T-cell (primary cell): Measurements from ENCODE around the gene MUC4. TPM values are rescaled to one million over a fixed set of nuclear protein-coding genes. Genes with fewer than 3 reads are reported as not detected.
A peak's percentile ranks its signal among the peaks of the same experiment; 100 is the strongest.

Experiments
- ATAC-seq, 4 experiments: fragments of 200-7000 bp in 3 of 4; fragments of 150-1000 bp in 1 of 4; cut with Tn5 transposase; replicated peaks in 1 of 4; 1 replicate in 3 of 4; 2 replicates in 1 of 4; pipeline ENCODE4 v1.10.0; 2021; ENCODE audit warnings: moderate library complexity in 3 of 4, mild to moderate bottlenecking in 2 of 4, moderate number of reproducible peaks in 1 of 4
- CTCF ChIA-PET, 2 donors: fragments of 300-600 bp; sonication (Branson Sonifier 250); formaldehyde crosslinking; loops; one replicate each; lab custom pipeline; 2022; ENCODE audit warnings: antibody characterized with exemption in 2 of 2; lab: Charles Lee
- POLR2A ChIA-PET, 2 donors: fragments of 300-600 bp; sonication (Branson Sonifier 250); formaldehyde crosslinking; loops; one replicate each; lab custom pipeline; 2022; ENCODE audit warnings: antibody characterized with exemption in 2 of 2; lab: Charles Lee
- DNase-seq, 35 experiments: peaks; one replicate each; pipeline versions ENCODE4 v3.0.0 to v3.0.0-alpha.2; 2013 to 2023
- H3K27ac ChIP-seq: one replicate; pipeline ENCODE4 v1.5.1; 2013; ENCODE audit warnings: low read length
- H3K27me3 ChIP-seq, 2 experiments: replicated peaks in 1 of 2; 1 replicate in 1 of 2; 2 replicates in 1 of 2; pipeline versions ENCODE4 v1.6.1 to v1.7.0; 2013; ENCODE audit warnings: low read length in 1 of 2, mixed read lengths in 1 of 2; ENCODE audit not compliant: control insufficient read depth in 2 of 2, insufficient read depth in 2 of 2; ENCODE audit errors: extremely low read depth in 1 of 2
- H3K36me3 ChIP-seq, 2 donors: 1 replicate in 1 of 2; 2 replicates in 1 of 2; pipeline versions ENCODE4 v1.6.1 to v1.7.0; 2013; ENCODE audit warnings: low read length in 1 of 2; ENCODE audit not compliant: control insufficient read depth in 2 of 2, insufficient read depth in 1 of 2; ENCODE audit errors: extremely low read depth in 1 of 2
- H3K4me1 ChIP-seq, 2 experiments: 1 replicate in 1 of 2; 2 replicates in 1 of 2; pipeline versions ENCODE4 v1.6.1 to v1.7.0; 2013; ENCODE audit warnings: low read length in 2 of 2, mixed read lengths in 1 of 2; ENCODE audit not compliant: insufficient read depth in 2 of 2, control insufficient read depth in 1 of 2; ENCODE audit errors: extremely low read depth in 1 of 2
- H3K4me3 ChIP-seq, 2 donors: 1 replicate in 1 of 2; 2 replicates in 1 of 2; pipeline versions ENCODE4 v1.5.1 to v1.7.0; 2013; ENCODE audit warnings: mild to moderate bottlenecking in 2 of 2, low read length in 1 of 2, moderate library complexity in 1 of 2; ENCODE audit not compliant: control insufficient read depth in 1 of 2; ENCODE audit errors: extremely low read depth in 1 of 2
- H3K9me3 ChIP-seq: 2 replicates; pipeline ENCODE4 v1.7.0; 2013
- H3K27ac Mint-ChIP-seq, 2 donors: one replicate each; pipeline ENCODE4 v1.8.0; 2020 to 2021; ENCODE audit warnings: mild to moderate bottlenecking in 2 of 2, mixed read lengths in 2 of 2
- H3K27me3 Mint-ChIP-seq, 2 donors: one replicate each; pipeline ENCODE4 v1.8.0; 2021 to 2022; ENCODE audit warnings: mixed read lengths in 2 of 2
- H3K36me3 Mint-ChIP-seq: one replicate; pipeline ENCODE4 v1.8.0; 2021; ENCODE audit warnings: mixed read lengths
- H3K4me1 Mint-ChIP-seq, 3 donors: one replicate each; pipeline ENCODE4 v1.8.0; 2020 to 2022; ENCODE audit warnings: mixed read lengths in 3 of 3, mild to moderate bottlenecking in 1 of 3
- H3K4me3 Mint-ChIP-seq, 3 donors: one replicate each; pipeline ENCODE4 v1.8.0; 2020 to 2022; ENCODE audit warnings: mild to moderate bottlenecking in 3 of 3, mixed read lengths in 3 of 3, moderate library complexity in 3 of 3
- H3K9me3 Mint-ChIP-seq, 3 donors: one replicate each; pipeline ENCODE4 v1.8.0; 2020 to 2022; ENCODE audit warnings: mixed read lengths in 3 of 3
- WGBS: methylation state at CpG from one replicate; pipeline ENCODE4 v1.1.5; 2013; ENCODE audit warnings: missing lambda C conversion rate; ENCODE audit not compliant: insufficient coverage; 5-methylcytosine and 5-hydroxymethylcytosine counted together
- total RNA-seq, 35 experiments: library from RNA in 6 of 35; stranded (reverse) in 6 of 35; fragments of 120-200 nt in 1 of 35; gene quantifications; one replicate each; pipeline versions ENCODE4 v1.2.1 to v1.2.4 and lab custom pipeline; 2013 to 2026

MUC4 gene
- total RNA-seq, 5 donors from 2014 or later (not counting 1 experiment from before 2014, with no cell fraction given) = 0.03 to 0.16 (median 0.05) TPM; not detected in 1

GRCh38 chr3:195803289-195803908 is 8.3 kb downstream of the MUC4 start:
- Histone ChIP-seq H3K36me3 (no peaks in the 10 kb centered on the region), H3K9me3 (no peaks in the 10 kb centered on the region), H3K4me1 (peaks cover 33 to 39% of the 10 kb centered on the region in 2 experiments), H3K27me3 (peaks cover 0 to 36% of the 10 kb centered on the region in 2 experiments), H3K4me3 (no peak overlapping the region), H3K27ac (no peak overlapping the region)
- no peaks in the 10 kb centered on the region for H3K36me3 Mint-ChIP-seq
- peak overlapping the region in 1 of 2 donors; percentile 12 for H3K27ac Mint-ChIP-seq
- no peaks in the 10 kb centered on the region for H3K9me3 Mint-ChIP-seq
- 94% methylated on average over 14 of the region's 20 CpGs for WGBS
- CTCF ChIA-PET = no interaction called here
- H3K4me3 Mint-ChIP-seq = peak overlapping the region in 1 of 3 donors; percentile 58
- peaks cover 4 to 9% of the 10 kb centered on the region in 2 donors for H3K27me3 Mint-ChIP-seq
- DNase-seq (no peak), ATAC-seq (no peak)
- POLR2A ChIA-PET = no interaction called here
- peaks cover 46 to 57% (median 53%) of the 10 kb centered on the region in 3 donors for H3K4me1 Mint-ChIP-seq

GRCh38 chr3:195802795-195803194 is 8.9 kb downstream of the MUC4 start:
- no peak for ATAC-seq
- no peaks in the 10 kb centered on the region for H3K9me3 Mint-ChIP-seq
- 25% methylated on average over 8 of the region's 9 CpGs for WGBS
- H3K4me1 Mint-ChIP-seq = peaks cover 46 to 57% (median 53%) of the 10 kb centered on the region in 3 donors
- H3K27ac Mint-ChIP-seq = no peak overlapping the region
- H3K27me3 Mint-ChIP-seq = peaks cover 4 to 9% of the 10 kb centered on the region in 2 donors
- H3K36me3 ChIP-seq = no peaks in the 10 kb centered on the region
- peak overlapping the region in 1 of 2 donors; percentile 35 for H3K4me3 ChIP-seq
- peak overlapping the region; percentile 6 for H3K27ac ChIP-seq
- no peaks in the 10 kb centered on the region for H3K9me3 ChIP-seq
- H3K27me3 ChIP-seq = peaks cover 0 to 36% of the 10 kb centered on the region in 2 experiments
- H3K4me3 Mint-ChIP-seq = peak overlapping the region in 2 of 3 donors; percentile 21 to 58
- no peak for DNase-seq
- no peaks in the 10 kb centered on the region for H3K36me3 Mint-ChIP-seq
- ChIA-PET POLR2A (no interaction called here), CTCF (no interaction called here)
- H3K4me1 ChIP-seq = peaks cover 30 to 39% of the 10 kb centered on the region in 2 experiments

GRCh38 chr3:195802261-195802701 is 9.4 kb downstream of the MUC4 start:
- H3K9me3 ChIP-seq = no peaks in the 10 kb centered on the region
- peaks cover 46 to 57% (median 53%) of the 10 kb centered on the region in 3 donors for H3K4me1 Mint-ChIP-seq
- 27% methylated on average over 11 of the region's 15 CpGs for WGBS
- peaks cover 30 to 39% of the 10 kb centered on the region in 2 experiments for H3K4me1 ChIP-seq
- ChIA-PET POLR2A (no interaction called here), CTCF (interaction anchor here in 1 of 2 donors (0.6 kb wide), 1 partner anchor 12 kb away, joined by 3 read pairs; no protein-coding TSS in a partner anchor)
- peak overlapping the region in 2 of 3 donors; percentile 21 to 58 for H3K4me3 Mint-ChIP-seq
- peak in 30 of 35 experiments; percentile 7 to 59 (median 36) for DNase-seq
- no peaks in the 10 kb centered on the region for H3K36me3 Mint-ChIP-seq
- peak overlapping the region; percentile 29 for H3K27ac ChIP-seq
- H3K36me3 ChIP-seq = no peaks in the 10 kb centered on the region
- H3K27me3 ChIP-seq = peaks cover 0 to 34% of the 10 kb centered on the region in 2 experiments
- peak overlapping the region; percentile 7 to 76 for H3K27ac Mint-ChIP-seq
- no peaks in the 10 kb centered on the region for H3K9me3 Mint-ChIP-seq
- ATAC-seq = peak; percentile 47 to 76 (median 64)
- H3K4me3 ChIP-seq = peak overlapping the region in 1 of 2 donors; percentile 35
- H3K27me3 Mint-ChIP-seq = peaks cover 4 to 9% of the 10 kb centered on the region in 2 donors

GRCh38 chr3:195801251-195802183 is 10.2 kb downstream of the MUC4 start:
- Histone ChIP-seq H3K4me3 (peak overlapping the region in 1 of 2 donors; percentile 5), H3K27me3 (peaks cover 0 to 34% of the 10 kb centered on the region in 2 experiments), H3K36me3 (no peaks in the 10 kb centered on the region), H3K27ac (peak overlapping the region; percentile 29), H3K4me1 (peaks cover 30 to 39% of the 10 kb centered on the region in 2 experiments), H3K9me3 (no peaks in the 10 kb centered on the region)
- CTCF ChIA-PET = interaction anchor here in 1 of 2 donors (0.6 kb wide), 1 partner anchor 11 kb away, joined by 3 read pairs; no protein-coding TSS in a partner anchor
- H3K4me3 Mint-ChIP-seq = peak overlapping the region in 1 of 3 donors; percentile 58
- no peaks in the 10 kb centered on the region for H3K36me3 Mint-ChIP-seq
- ATAC-seq (peak in 3 of 4 experiments; percentile 8 to 11 (median 9)), DNase-seq (no peak)
- peaks cover 4 to 9% of the 10 kb centered on the region in 2 donors for H3K27me3 Mint-ChIP-seq
- 84% methylated on average over 33 of the region's 35 CpGs for WGBS
- H3K9me3 Mint-ChIP-seq = no peaks in the 10 kb centered on the region
- H3K4me1 Mint-ChIP-seq = peaks cover 44 to 52% (median 49%) of the 10 kb centered on the region in 3 donors
- H3K27ac Mint-ChIP-seq = peak overlapping the region; percentile 7 to 76
- POLR2A ChIA-PET = no interaction called here

- Mint-ChIP-seq H3K27me3 (peaks cover 0 to 10% of the 10 kb centered on the region in 2 donors), H3K4me3 (no peak overlapping the region), H3K27ac (no peak overlapping the region), H3K9me3 (no peaks in the 10 kb centered on the region), H3K4me1 (peaks cover 37 to 42% (median 39%) of the 10 kb centered on the region in 3 donors), H3K36me3 (no peaks in the 10 kb centered on the region)
- Histone ChIP-seq H3K27ac (no peak overlapping the region), H3K36me3 (no peaks in the 10 kb centered on the region), H3K9me3 (no peaks in the 10 kb centered on the region), H3K27me3 (peaks cover 0 to 29% of the 10 kb centered on the region in 2 experiments), H3K4me1 (peaks cover 23 to 37% of the 10 kb centered on the region in 2 experiments), H3K4me3 (no peak overlapping the region)
- ChIA-PET POLR2A (interaction anchor here (0.5 to 0.6 kb wide), 3 partner anchors 213 to 893 kb away, joined by 3 to 4 read pairs (median 4); no protein-coding TSS in a partner anchor), CTCF (interaction anchor here in 1 of 2 donors (0.7 kb wide), 2 partner anchors 217 to 250 kb away, joined by 5 to 6 read pairs; partner anchors contain the start of gene APOD)
- no peak for DNase-seq
- 100% methylated on average over 1 of the region's 6 CpGs for WGBS
- no peak for ATAC-seq
These were observed 11.5 kb downstream of the MUC4 start for GRCh38 chr3:195800240-195800639.

- Mint-ChIP-seq H3K4me1 (peaks cover 2 to 8% (median 5%) of the 10 kb centered on the region in 3 donors), H3K27me3 (peaks cover 0 to 4% of the 10 kb centered on the region in 2 donors), H3K9me3 (no peaks in the 10 kb centered on the region), H3K4me3 (no peak overlapping the region), H3K27ac (no peak overlapping the region), H3K36me3 (no peaks in the 10 kb centered on the region)
- no peak for DNase-seq
- no CpG with 5 or more reads among the region's 11 CpGs for WGBS
- peaks cover 0 to 10% of the 10 kb centered on the region in 2 experiments for H3K27me3 ChIP-seq
- ChIA-PET POLR2A (no interaction called here), CTCF (no interaction called here)
- H3K4me1 ChIP-seq = peaks cover 0 to 3% of the 10 kb centered on the region in 2 experiments
- no peaks in the 10 kb centered on the region for H3K36me3 ChIP-seq
- H3K27ac ChIP-seq = no peak overlapping the region
- H3K9me3 ChIP-seq = no peaks in the 10 kb centered on the region
- ATAC-seq = no peak
- no peak overlapping the region for H3K4me3 ChIP-seq
These were observed 14.9 kb downstream of the MUC4 start for GRCh38 chr3:195796795-195797194.
